HUES6 (cell line): ENCODE data around the gene TIMM21.

Experiments
- H3K27ac ChIP-seq: 2 replicates; pipeline ENCODE4 v1.7.0; 2013; ENCODE audit warnings: low read depth, mild to moderate bottlenecking, low read length, inconsistent platforms
- H3K27me3 ChIP-seq: 2 replicates; pipeline ENCODE4 v1.6.1; 2013; ENCODE audit warnings: low read length; ENCODE audit not compliant: control insufficient read depth, insufficient read depth
- H3K36me3 ChIP-seq: 2 replicates; pipeline ENCODE4 v1.6.1; 2013; ENCODE audit warnings: low read length; ENCODE audit not compliant: control insufficient read depth, insufficient read depth
- H3K4me1 ChIP-seq: 2 replicates; pipeline ENCODE4 v1.6.1; 2013; ENCODE audit warnings: low read length; ENCODE audit not compliant: control insufficient read depth, insufficient read depth
- H3K4me3 ChIP-seq: 2 replicates; pipeline ENCODE4 v1.5.1; 2013; ENCODE audit warnings: low read depth, low read length
- H3K9ac ChIP-seq: one replicate; pipeline ENCODE4 v1.6.1; 2013; ENCODE audit warnings: mild to moderate bottlenecking, low read length
- H3K9me3 ChIP-seq: 2 replicates; pipeline ENCODE4 v1.6.1; 2013; ENCODE audit warnings: low read depth, low read length; ENCODE audit not compliant: control insufficient read depth, insufficient read depth

Gene TIMM21

DNA sequence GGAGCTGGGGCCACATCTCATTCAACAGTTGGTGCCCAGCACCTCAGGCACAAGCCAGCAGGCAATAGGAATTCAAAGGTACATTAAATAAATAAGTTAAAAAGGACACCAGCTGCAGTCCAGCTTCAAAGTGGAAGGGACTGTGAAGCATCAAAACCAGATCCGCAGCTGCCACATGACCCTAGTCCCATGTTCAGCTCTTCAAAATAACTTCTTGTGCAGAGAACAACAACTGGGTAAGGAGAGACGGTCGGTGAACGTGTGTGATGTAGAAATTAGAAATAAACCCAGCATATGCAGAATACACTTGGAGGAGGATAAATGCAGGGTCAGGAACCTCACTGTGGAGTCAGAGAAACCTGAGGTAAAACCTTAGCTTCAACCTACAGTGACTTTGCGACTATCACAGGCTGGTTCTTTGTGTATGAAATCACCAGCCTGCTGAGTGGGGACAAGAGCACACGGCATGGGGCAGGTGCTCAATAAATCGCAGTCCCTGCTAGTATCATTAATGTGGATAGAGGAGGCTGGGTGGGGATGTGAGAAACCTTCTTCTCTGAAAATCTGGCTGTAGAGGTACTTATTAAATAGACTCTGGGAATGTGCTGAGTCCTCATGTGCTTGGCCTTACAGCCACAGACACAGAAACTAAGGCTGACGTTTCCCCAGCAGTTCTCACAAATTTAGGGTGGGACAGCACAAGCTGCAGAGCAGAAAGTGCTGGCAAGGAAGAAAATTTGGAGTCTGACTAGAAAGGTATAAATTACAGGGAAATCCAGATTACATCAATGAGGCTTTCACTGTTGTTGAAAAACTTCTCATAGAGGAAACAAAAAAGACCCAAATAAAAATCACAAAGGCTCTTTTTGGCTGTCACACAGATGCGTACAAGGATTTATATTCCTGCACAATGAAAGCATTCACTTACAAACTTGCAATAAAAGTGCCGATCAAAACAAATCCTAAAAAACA, 21.4 kb upstream of the TIMM21 start:
- Histone ChIP-seq H3K27ac (no peak overlapping the region), H3K9ac (no peak overlapping the region), H3K4me3 (no peak overlapping the region), H3K36me3 (no peaks in the 10 kb centered on the region), H3K9me3 (no peaks in the 10 kb centered on the region), H3K4me1 (peaks cover 3% of the 10 kb centered on the region; the same call in 1 of the 2 replicates), H3K27me3 (0 out of 2 replicates have a peak, but pooled peaks cover 3% of the 10 kb centered on the region)

DNA sequence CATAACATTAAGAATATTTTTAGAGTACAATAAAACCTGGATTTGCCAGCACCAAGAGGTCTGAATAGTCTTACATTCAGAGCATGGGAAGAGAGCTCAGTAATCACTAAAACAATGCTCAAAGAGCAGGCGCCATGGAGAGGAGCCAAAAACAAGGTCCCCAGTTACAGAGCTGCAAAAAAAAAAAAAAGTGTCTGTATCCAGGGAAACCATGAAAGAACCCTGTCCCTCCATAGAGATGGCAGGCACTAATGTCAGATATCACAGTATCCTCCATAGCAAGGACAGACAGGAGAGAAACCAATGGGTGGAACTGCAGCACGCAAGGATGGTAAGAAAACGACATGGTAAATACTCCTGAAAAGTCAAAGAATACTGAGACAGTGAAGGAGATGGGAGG, 20.2 kb upstream of the TIMM21 start:
- Histone ChIP-seq H3K27ac (no peak overlapping the region), H3K9me3 (no peaks in the 10 kb centered on the region), H3K4me3 (no peak overlapping the region), H3K9ac (no peak overlapping the region), H3K36me3 (no peaks in the 10 kb centered on the region), H3K27me3 (0 out of 2 replicates have a peak, but pooled peaks cover 3% of the 10 kb centered on the region), H3K4me1 (peaks cover 3% of the 10 kb centered on the region; the same call in 1 of the 2 replicates)

DNA sequence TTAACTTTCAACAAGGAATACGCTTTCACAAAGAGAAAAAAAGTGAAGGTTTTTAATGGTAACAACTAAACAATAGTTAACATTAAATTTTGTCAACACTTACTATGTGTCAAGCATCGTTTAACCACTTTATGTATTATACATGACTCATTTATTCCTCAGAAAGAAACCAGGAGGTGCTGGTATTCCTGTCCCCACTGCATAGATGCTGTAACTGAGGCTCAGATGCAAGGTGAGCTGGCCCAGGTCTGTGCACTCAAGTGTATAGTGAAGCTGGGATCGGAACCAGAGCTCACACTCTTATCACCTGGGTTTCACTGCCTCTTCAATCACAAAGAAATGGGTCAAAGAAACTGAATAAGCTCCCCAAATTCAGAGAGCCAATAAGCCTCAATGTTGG, 17.2 kb upstream of the TIMM21 start:
- H3K9ac ChIP-seq, result no peak overlapping the region
- no peak overlapping the region for H3K4me3 ChIP-seq
- no peaks in the 10 kb centered on the region for H3K9me3 ChIP-seq
- H3K4me1 ChIP-seq, result peaks cover 3% of the 10 kb centered on the region; the same call in 1 of the 2 replicates
- H3K36me3 ChIP-seq, result no peaks in the 10 kb centered on the region
- H3K27ac ChIP-seq, result no peak overlapping the region
- H3K27me3 ChIP-seq, result no peaks in the 10 kb centered on the region

DNA sequence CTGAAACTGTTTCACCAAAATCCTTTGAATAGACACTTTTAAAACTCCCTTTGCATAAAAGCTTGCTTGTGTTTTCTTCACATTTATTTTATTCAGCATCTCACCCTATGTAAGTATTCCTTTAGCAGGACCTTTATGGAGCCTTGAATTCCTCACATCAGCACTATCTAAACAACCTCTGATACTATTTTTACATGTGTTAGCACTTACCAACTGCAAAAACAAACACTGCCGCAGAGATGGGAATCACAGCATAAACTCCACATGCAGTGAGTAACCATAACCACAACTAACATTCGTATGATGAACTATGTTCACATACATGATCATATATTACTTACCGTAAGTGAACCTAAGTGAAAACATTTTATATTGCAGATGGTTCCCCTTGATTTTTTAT, 16.1 kb upstream of the TIMM21 start:
- H3K27me3 ChIP-seq, result no peaks in the 10 kb centered on the region
- no peaks in the 10 kb centered on the region for H3K9me3 ChIP-seq
- H3K4me3 ChIP-seq, result no peak overlapping the region
- no peaks in the 10 kb centered on the region for H3K4me1 ChIP-seq
- H3K36me3 ChIP-seq, result no peaks in the 10 kb centered on the region
- no peak overlapping the region for H3K9ac ChIP-seq
- H3K27ac ChIP-seq, result no peak overlapping the region

DNA sequence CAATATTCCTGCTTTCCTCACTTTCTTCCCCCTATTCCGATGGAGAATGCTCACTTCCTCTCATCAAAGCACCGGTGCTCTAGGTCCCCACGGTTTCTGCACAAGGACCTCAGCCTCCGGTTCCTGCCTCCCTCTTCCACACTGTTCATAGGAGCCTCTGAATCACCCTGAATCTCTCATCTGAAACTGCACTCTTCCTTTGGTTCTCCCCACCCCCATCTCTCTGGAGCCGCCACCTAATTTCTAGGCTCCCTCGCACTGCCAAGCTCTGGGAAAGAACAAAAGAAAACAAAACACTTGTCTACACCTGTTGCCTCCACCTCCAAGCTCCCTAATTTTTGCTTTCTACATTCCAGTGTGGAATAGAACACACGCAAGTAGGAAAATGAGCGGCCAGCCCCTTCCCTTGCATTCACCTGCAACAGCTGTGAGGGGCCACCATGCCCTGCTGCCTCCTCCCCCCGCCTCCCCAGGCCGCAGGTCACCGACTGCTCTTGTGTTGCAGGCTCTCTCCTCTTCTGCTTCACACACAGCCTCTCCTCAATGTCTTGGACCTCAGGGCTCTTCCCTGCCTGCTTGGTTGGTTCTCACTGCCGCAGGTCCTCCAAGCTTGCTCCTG, 10.3 kb upstream of the TIMM21 start:
- no peaks in the 10 kb centered on the region; the same call in 1 of the 2 replicates for H3K27me3 ChIP-seq
- H3K36me3 ChIP-seq, result no peaks in the 10 kb centered on the region
- no peak overlapping the region for H3K27ac ChIP-seq
- no peaks in the 10 kb centered on the region for H3K9me3 ChIP-seq
- H3K4me3 ChIP-seq, result no peak overlapping the region
- no peak overlapping the region for H3K9ac ChIP-seq
- no peaks in the 10 kb centered on the region for H3K4me1 ChIP-seq

DNA sequence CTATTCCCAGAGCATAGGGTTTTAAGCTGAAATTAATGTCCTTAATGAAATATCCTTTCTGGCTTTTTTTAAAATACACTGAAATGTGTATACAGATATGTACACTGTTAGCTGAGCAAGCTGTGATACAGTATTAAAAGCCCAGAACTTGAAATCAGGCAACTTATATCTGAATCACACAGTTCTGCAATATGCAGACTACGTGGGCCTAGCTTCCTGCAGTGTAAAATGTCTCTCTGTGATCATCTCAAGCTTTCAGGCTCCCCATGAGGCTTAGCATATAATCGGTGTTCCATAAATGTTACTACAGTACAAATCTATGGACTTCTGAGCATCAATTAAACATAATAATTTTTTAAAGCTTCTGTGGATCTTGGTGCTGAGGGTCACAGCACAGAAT, 8.9 kb upstream of the TIMM21 start:
- no peak overlapping the region for H3K27ac ChIP-seq

DNA sequence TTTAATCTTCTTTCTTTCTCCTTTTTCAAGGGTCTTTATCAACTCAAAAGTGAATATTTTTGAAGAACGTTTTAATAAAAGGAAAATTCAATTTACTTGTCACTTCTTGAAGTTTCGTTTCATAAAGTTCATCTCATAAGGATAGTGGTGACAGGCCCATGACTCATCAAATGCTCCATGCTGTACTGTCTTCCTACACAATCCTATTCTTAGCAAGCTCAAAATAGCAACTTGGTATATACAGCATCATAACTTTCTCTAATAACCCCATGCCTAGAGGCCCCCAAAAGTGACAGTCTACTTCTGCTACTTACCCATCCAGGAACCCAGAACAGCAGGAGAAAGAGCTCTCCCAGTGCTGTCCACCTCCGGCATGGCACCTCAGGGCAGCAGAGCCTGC, 8.4 kb upstream of the TIMM21 start:
- Histone ChIP-seq H3K9ac (no peak overlapping the region), H3K36me3 (no peaks in the 10 kb centered on the region), H3K27me3 (no peaks in the 10 kb centered on the region; the same call in 1 of the 2 replicates), H3K4me3 (no peak overlapping the region), H3K4me1 (no peaks in the 10 kb centered on the region), H3K27ac (no peak overlapping the region), H3K9me3 (no peaks in the 10 kb centered on the region)

More for the DNA sequence above, 8.9 kb upstream of the TIMM21 start:
- Histone ChIP-seq H3K4me3 (no peak overlapping the region), H3K4me1 (no peaks in the 10 kb centered on the region), H3K27me3 (no peaks in the 10 kb centered on the region; the same call in 1 of the 2 replicates), H3K9ac (no peak overlapping the region), H3K36me3 (no peaks in the 10 kb centered on the region), H3K9me3 (no peaks in the 10 kb centered on the region)

DNA sequence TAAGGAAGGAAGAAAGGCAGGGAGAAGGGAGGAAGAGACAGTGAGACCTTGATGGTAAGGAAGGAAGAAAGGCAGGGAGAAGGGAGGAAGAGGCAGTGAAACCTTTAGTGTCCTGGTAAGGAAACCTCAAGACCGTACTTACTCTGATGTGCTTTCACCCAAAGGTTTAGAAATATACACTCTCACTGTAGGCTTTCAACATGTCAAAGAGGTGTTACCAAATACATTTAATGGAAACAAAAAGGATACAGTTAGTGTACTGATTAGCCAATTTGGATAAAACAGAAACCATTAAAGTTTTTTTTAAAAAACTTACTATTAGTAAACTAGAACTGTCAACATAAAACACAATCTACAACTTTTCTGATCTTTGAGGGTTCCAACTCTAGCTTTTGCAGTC, 7.7 kb upstream of the TIMM21 start:
- Histone ChIP-seq H3K36me3 (no peaks in the 10 kb centered on the region), H3K9me3 (no peaks in the 10 kb centered on the region), H3K27me3 (no peaks in the 10 kb centered on the region; the same call in 1 of the 2 replicates), H3K9ac (no peak overlapping the region), H3K27ac (no peak overlapping the region), H3K4me3 (no peak overlapping the region), H3K4me1 (no peaks in the 10 kb centered on the region)

DNA sequence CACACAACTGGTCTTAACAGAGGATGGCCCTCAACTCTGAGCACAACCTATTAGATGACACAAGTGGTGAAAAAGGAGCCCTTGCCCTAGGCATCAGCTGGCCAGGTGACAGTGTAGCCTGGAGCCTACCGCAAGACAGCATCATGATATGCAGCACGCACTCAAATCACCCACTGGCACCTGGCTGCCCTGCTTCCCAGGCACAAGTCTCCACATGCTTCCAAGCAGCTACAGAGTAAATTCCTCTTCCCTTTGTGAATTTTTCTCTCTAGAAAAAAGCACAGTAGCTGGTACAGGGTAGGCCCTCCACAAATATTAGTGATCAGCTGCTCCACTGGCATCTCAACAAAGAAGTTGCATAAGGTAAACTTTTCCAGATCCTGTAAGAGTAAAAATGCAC, 6.7 kb upstream of the TIMM21 start:
- Histone ChIP-seq H3K4me3 (no peak overlapping the region), H3K9ac (no peak overlapping the region), H3K4me1 (no peaks in the 10 kb centered on the region), H3K36me3 (no peaks in the 10 kb centered on the region), H3K27me3 (peaks cover 2% of the 10 kb centered on the region), H3K9me3 (no peaks in the 10 kb centered on the region), H3K27ac (no peak overlapping the region)

DNA sequence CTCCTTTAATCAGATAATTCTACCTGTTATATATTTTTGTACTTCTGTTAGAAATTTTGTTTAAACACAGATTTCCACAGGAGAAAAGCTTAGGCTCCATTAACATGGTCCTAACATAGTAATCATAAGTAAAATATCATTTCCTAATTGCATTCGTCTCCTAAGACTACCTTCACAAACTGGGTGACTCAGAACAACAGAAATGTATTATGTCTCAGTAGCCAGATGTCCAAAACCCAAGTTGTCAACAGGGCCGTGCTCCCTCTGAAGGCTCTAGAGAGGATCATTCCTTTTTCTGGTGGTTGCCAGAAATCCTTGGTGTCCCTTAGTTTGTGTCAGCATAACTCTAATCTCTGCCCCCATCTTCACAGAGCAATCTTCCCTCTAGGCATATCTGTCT, 6.1 kb upstream of the TIMM21 start:
- H3K4me1 ChIP-seq, result no peaks in the 10 kb centered on the region
- no peak overlapping the region for H3K4me3 ChIP-seq
- no peak overlapping the region for H3K27ac ChIP-seq
- H3K27me3 ChIP-seq, result peaks cover 7% of the 10 kb centered on the region
- no peak overlapping the region for H3K9ac ChIP-seq
- no peaks in the 10 kb centered on the region for H3K36me3 ChIP-seq
- H3K9me3 ChIP-seq, result no peaks in the 10 kb centered on the region

DNA sequence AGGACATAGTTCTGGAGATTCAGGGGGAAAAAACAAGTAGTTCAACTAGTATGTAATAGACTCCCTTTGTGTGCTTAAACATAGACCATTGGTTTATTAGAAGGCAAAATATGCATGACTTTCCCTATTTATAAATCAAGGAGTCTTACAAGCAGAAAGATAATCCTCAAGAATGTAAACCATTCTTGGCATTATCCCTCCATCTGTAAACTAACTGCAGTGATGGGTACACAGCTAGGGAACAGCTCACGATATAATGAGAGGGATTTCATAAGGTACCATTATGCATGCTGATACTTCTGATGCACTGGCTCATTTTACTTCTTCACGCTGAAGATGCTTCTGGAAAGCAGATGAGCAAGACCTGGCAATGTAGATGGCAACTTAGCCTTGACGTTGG, 1.6 kb upstream of the TIMM21 start:
- H3K9me3 ChIP-seq, result no peaks in the 10 kb centered on the region
- H3K27ac ChIP-seq, result no peak overlapping the region
- peaks cover 10% of the 10 kb centered on the region for H3K4me1 ChIP-seq
- no peak overlapping the region for H3K9ac ChIP-seq
- peak overlapping the region; percentile 90 for H3K4me3 ChIP-seq
- H3K27me3 ChIP-seq, result peaks cover 7% of the 10 kb centered on the region
- H3K36me3 ChIP-seq, result peaks cover 17% of the 10 kb centered on the region
